AG20443 (cell line): ENCODE results near the gene TSPAN9.

Experiments
- DNase-seq: peaks from one replicate; pipeline ENCODE4 v3.0.0; 2012; ENCODE audit warnings: low spot score, mixed read lengths

Gene TSPAN9

GRCh38 chr12:3124917-3125316 lies 47.7 kb downstream of the TSPAN9 start:
- no peak for DNase-seq

GRCh38 chr12:3125674-3126073 lies 48.5 kb downstream of the TSPAN9 start:
- DNase-seq = no peak

GRCh38 chr12:3127832-3128231 lies 50.7 kb downstream of the TSPAN9 start:
- no peak for DNase-seq

DNA sequence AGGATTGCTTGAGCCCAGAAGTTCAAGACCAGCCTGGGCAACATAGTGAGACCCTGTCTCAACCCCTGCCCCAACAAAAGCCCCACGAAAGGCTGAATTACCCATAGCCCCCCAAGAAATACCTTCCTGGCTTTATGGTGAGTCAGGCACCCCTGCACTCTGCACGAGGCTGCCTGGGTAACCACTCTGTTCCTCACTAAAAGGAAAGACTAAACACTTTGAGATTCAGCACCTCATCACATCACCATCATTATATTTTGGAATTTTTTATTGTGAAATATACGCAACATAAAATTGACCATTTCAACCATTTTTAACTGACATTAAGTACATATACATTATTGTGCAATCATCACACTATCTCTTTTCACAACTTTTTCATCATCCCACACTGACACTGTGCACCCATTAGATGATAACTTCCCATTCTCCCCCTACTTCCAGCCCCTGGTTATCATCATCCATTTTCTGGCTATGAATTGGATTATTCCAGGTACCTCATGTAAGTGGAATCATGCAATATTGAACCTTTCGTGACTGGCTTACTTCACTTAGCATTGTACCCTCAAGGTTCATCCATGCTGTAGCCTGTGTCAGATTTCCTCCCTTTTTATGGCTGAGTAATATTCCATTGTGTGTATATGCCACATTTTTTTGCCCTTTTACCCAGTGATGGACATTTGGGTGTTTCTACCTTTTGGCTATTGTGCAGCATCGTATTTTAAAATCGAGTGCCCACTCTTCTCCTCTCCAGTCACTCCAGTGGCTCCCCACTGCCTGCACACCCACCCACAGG lies 51.5 kb downstream of the TSPAN9 start:
- DNase-seq = no peak

- DNase-seq = no peak
Measured at GRCh38 chr12:3129301-3130056, 52.3 kb downstream of the TSPAN9 start.

DNA sequence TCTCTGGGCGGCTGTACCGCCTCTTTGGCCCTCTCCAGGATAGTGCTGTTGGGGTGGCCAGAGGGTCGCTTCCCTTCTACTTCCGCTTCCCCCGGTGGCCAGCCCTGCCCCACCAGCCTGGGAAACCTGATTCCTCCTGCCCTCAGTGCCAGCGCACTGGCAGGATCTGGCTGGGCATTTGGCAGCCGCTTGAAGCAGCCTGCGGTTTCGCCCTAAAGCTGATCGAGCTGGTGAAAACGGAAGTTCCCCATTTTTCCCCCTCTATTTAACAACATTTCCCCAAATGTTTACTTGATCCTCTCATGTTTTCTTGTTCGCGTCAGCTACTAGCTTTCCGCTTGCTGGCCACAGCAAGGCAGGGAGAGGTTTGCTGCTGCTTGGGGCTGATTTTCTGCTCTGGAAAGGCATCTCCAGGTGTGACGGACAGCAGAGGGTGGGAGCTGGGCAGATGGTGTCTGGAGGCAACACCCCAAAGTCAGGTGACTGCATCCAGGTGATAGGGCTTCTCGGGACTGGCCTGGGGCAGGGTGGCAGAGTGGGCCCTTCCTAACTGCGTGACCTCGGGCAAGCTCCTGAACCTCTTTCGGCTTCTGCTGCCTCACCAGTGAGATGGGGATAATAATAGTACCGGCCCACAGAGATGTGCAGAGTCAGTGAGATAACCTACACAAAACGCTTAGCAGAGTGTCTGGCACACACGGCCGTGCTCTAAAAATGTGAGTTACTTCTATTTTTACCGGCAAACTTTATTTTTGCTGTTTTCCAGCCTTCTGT lies 53.1 kb downstream of the TSPAN9 start:
- no peak for DNase-seq

DNA sequence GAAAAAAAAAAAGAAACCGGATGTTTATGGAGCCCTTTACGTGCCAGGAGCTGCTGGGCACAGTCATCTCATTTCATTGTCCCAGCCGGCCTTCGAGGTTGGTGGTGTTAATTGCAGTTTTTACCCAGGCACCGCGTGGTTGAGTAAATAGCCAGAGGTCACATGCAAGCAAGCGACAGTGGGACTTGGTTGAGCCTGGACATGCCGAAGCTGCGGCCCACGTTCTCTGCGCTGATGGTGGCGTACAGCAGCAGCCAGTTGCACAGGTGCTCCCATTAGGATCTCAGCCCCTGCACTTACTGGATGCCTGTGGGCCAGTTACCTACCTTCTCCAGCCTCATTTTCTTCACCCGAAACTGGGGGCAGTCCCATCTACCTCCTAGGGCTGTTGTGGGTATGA lies 54.0 kb downstream of the TSPAN9 start:
- no peak for DNase-seq

DNA sequence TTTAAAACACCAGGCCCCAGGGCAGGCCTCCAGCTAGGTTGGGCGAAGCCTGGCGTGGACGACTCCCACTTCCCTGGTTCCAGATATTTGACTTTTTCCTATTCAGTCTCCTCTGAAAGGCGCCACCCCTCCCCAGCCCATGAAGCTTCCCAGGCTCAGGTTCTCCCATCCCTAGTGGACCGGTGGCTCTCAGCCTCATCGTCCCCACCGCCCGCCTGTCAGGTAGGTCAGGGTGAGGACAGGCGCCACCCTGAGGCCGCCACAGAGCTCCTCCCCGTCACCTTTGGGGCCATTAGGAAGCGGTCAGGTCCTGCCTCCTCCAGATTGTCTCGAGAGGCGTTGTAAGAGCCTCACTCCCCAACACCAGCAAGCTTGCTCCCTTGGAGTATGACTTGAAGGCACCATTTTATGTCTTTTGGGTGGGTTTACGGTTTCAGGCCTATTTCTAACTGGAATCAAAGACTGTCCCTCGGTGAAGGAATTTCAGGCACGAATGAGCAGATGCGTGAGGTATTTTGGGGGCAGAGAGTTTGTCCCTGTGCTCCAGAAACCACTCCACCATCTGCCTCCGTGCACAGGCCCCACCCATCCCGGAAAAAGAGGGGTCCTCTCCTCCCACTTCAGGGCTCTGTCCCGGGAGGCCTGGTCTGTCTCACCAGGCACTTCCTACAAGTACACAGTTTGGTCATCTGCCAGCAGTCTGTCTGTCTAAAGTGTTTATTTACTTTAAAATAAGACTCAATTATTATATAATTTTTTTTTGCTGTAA lies 55.6 kb downstream of the TSPAN9 start:
- DNase-seq = peak; percentile 61

DNA sequence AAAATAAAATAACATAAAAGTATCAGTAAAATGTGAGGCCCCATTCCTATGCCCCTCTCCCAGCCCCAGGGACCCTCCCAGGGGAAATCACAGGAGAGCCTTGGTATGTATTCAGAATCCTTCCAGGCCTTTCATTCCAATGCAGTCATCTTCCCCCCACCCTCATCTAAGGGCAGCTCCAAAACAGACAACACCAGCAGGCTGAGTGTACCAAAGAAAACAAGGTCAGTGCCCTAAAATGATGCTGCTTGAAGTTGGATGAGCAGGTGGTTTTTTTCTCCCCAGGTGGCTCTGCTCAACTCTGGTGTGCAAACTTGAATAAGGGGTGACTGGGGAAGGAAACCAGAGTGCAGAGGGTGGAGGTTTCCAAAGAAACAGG lies 56.2 kb downstream of the TSPAN9 start:
- DNase-seq = no peak

- no peak for DNase-seq
Measured at GRCh38 chr12:3134126-3134525, 56.9 kb downstream of the TSPAN9 start.

DNA sequence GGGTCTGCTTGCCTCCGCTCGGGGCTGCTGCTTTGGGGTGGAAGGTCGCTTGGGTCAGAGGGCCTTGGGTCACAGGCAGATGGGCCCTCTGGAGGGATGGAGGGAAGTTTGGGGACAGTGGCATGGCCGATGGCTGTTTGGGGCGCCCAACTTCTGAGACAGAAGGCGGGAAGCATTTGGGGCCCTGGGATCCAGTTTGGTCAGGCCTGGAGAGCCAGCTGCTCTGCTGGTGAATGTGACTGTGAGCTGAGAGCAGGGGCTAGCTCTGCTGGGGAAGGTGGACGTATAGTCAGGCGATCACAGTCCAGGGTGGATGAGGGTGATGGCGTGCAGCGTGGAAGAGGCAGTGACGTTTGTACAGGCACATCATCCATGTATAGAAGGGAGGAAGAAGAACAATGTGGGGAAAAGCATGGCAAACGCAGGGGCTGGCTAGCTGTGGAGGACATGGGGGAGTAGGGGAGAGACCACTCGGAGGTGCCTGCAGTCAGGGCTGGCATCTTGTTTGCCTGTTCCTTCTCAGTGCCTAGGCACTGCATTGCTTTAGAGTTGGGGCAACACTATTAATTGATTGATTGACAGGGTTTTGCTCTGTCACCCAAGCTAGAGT lies 57.5 kb downstream of the TSPAN9 start:
- DNase-seq = no peak

DNA sequence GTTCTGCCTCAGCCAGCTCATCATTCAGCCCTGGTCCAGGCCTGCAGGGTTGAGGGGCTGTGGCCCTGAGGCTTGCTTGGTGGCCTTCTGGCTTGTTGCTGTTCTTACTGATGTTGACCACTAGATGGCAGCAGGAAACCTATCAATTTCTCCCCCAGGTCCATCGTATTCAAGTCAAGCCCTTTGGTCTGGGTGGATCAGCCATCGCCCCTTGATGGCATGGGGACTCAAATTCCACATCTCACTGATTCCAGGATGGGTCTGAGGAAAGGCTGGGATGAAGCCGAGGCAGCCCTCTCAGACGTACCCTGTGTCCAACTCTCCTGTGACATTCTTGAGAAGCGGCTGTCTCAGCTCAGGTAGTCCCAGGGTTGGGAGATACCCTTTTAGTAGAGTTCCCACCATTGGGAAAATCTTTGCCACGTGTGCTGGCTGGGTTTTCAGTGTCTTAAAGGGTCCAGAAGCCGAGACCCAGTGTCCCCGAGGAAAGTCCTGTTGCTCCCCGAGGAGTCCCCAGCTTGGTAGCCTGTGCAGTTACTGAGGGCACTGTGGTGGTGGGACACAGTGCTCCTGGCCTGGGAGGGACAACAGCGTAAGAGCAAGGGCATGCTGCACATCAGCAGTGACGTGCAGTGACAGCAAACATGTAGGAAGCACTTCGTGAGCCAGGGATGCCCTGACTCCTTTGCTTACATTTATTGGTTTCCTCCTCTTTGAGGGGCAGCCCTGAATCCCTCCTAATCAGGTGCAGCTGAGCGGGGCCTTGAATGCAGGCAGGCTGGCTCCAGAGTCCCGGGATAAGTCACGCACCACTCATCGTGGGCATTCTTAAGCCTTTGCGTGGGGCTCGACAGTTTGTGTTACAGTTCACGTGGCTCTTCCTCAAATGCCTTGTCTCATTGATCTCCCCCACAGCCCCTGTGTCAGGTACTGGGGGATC lies 58.6 kb downstream of the TSPAN9 start:
- DNase-seq = peak; percentile 90

GRCh38 chr12:3136641-3137267 lies 59.6 kb downstream of the TSPAN9 start:
- no peak for DNase-seq

DNA sequence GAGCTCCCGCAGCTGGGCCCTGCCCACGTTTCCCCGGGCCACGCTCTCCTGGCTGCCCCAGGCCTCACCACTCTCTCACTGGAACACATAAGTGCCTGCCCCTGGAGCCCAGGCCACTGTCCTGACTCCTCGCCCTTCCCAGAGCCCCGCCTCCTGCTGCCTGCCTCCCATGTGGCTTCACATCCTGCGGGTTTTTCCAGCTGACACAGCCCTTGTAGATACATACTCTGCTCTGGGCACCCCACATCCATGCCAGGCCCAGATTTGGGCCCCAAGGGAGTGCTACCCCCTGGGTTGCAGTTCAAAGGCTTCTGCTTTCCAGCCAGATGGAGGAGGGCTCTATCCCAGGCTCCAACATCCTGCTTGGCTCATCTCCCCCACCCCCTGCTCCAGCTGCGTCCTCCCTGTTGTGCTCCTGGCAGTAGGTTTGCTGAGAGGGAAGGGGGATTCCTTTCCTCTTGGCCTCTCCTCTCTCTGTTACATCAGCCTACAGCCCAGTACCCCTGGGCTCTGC lies 60.1 kb downstream of the TSPAN9 start:
- DNase-seq = peak; percentile 54

DNA sequence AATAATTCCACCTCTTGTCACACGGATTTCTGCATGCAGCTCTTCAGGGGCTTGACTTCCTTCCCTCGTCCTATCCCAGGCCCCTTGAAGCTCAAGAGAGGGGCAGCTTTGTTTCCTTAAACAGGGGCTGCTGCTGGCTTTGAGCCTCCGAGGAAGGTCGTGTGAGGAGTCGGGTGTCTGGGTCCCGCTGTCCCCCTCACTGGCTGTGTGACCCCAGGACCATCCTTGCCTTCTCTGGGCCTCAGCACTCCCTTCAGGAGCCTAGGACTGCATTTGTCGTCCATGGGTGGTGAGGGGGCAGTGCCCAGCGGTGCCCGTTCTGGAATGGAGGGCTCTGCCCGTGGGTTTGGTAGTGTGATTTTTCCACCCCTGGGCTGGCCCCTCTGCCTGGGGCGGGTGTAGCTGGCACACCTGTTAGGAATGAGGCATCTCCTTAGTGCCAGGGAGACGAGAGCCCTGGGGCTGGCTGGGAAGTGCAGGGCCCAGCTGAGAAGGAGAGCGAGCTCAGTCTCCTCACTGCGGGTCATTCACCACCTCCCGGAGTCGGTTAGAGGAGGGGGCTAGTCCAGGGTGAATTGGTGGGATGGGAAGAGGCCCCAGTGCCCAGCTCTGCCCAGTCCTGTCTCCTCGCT lies 60.8 kb downstream of the TSPAN9 start:
- DNase-seq = no peak

GRCh38 chr12:3138941-3139511 lies 61.8 kb downstream of the TSPAN9 start:
- no peak for DNase-seq

DNA sequence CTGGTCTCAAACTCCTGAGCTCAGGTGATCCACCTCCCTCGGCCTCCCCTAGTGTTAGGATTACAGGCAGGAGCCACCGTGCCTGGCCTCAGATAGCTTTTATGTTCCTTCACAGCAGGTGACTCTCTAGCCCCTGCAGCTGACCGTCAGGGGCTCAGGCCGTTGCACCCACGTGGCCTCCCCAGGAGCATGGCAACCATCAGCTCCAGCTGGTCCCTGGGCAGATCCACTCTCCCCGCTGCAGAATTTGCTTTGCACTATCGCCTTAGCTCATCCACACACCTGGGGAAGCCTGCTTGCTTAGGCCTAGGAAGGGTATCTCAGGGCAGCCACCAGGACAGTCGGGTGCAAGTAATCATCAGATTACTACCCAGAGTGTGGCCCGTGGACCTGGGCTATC lies 62.6 kb downstream of the TSPAN9 start:
- no peak for DNase-seq

DNA sequence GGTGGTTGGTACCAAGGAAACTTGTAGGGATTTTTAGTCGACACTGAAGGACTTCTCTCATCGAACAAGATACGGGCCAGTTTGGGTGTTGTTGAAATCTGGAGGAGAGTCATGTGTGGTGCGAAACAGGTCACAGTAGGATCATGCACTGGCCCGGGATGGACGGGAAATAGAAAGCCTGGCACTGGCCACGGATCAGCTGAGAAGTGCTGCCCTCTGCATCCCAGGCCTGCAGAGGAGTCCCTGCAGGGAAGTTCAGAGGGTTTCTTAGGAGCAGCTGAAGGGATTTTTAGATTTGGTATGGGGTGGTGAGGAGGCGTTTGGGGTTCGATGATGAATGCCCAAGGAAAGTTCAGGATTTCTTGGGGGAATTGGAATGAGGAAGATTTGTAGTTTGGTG lies 63.1 kb downstream of the TSPAN9 start:
- no peak for DNase-seq
